Ovary (tissue), 3 donors: ENCODE measurements around the gene ARHGEF4.

Source experiments
- CTCF ChIP-seq, 3 donors: fragments of 450-650 bp in 2 of 3; fragments of 200-600 bp in 1 of 3; IDR thresholded peaks; one replicate each; pipeline versions ENCODE4 v1.5.1 to v1.8.0; 2016 to 2022; ENCODE audit warnings: antibody characterized with exemption in 3 of 3, mild to moderate bottlenecking in 1 of 3
- EP300 ChIP-seq: sonication (generic); formaldehyde crosslinking; IDR thresholded peaks from one replicate; pipeline ENCODE4 v1.6.1; 2017; ENCODE audit warnings: antibody characterized with exemption
- donor health status: DM: no; HTN: no; CAD: no.

GRCh38 chr2:130916438-130916705 is 79.7 kb downstream of the ARHGEF4 start:
- TF ChIP-seq CTCF (IDR thresholded peaks at IDR 0.05) = no peak
- TF ChIP-seq EP300 = no peak
